SJCRH30 (cell line): ENCODE measurements around the gene ATP10A. TPM values are rescaled to one million over a fixed set of nuclear protein-coding genes. Genes with fewer than 3 reads are reported as not detected.
"Not testable (repeated sequence)": the region's sequence is repeated elsewhere in the genome, so short reads cannot be mapped to it uniquely, and the experiment has no call there.

Source experiments
- DNase-seq, 2 experiments: peaks; one replicate each; pipeline ENCODE4 v3.0.0-alpha.2; 2015 to 2020
- H3K27ac ChIP-seq: fragments of 250-450 bp; sonication (Bioruptor Pico); 2 replicates; pipeline ENCODE4 v1.5.1; 2020; ENCODE audit warnings: mild to moderate bottlenecking, moderate library complexity
- H3K27me3 ChIP-seq: fragments of 250-450 bp; sonication (Bioruptor Pico); 2 replicates; pipeline ENCODE4 v1.5.1; 2020; ENCODE audit warnings: mild to moderate bottlenecking, moderate library complexity
- H3K36me3 ChIP-seq: fragments of 250-450 bp; sonication (Bioruptor Pico); 2 replicates; pipeline ENCODE4 v1.5.1; 2020; ENCODE audit warnings: mild to moderate bottlenecking, moderate library complexity
- H3K4me1 ChIP-seq: fragments of 250-450 bp; sonication (Bioruptor Pico); 2 replicates; pipeline ENCODE4 v1.5.1; 2020; ENCODE audit warnings: mild to moderate bottlenecking, moderate library complexity
- H3K4me3 ChIP-seq: fragments of 250-450 bp; sonication (Bioruptor Pico); 2 replicates; pipeline ENCODE4 v1.5.1; 2020; ENCODE audit warnings: mild to moderate bottlenecking, moderate library complexity
- H3K9me3 ChIP-seq: fragments of 250-450 bp; sonication (Bioruptor Pico); replicated peaks from 2 replicates; pipeline ENCODE4 v1.5.1; 2020; ENCODE audit warnings: mild to moderate bottlenecking, moderate library complexity
- total RNA-seq: library from RNA; depleted of rRNA; stranded (reverse); fragments of >200 nt; shearing (Covaris generic); gene quantifications from 2 replicates; pipeline ENCODE4 v1.2.3, GENCODE V29; 2014

Gene ATP10A
- total RNA-seq, 1 experiment from 2014 or later = 1.5 TPM

GRCh38 chr15:25665913-25666312, 197.2 kb downstream of the ATP10A start:
- no peak overlapping the region for H3K4me3 ChIP-seq
- H3K27ac ChIP-seq = no peak overlapping the region
- no peaks in the 10 kb centered on the region for H3K27me3 ChIP-seq
- DNase-seq = no peak
- H3K9me3 ChIP-seq = no peaks in the 10 kb centered on the region
- peaks cover 9% of the 10 kb centered on the region for H3K4me1 ChIP-seq
- H3K36me3 ChIP-seq = no peaks in the 10 kb centered on the region

- Histone ChIP-seq H3K27ac (no peak overlapping the region), H3K4me1 (0 out of 2 replicates have a peak, but pooled peaks cover 3% of the 10 kb centered on the region), H3K36me3 (no peaks in the 10 kb centered on the region), H3K9me3 (no peaks in the 10 kb centered on the region), H3K27me3 (no peaks in the 10 kb centered on the region), H3K4me3 (no peak overlapping the region)
- DNase-seq = no peak
These were observed 198.4 kb downstream of the ATP10A start for GRCh38 chr15:25664761-25665160.

GRCh38 chr15:25663515-25663914, 199.6 kb downstream of the ATP10A start:
- no peak overlapping the region for H3K4me3 ChIP-seq
- H3K27ac ChIP-seq = no peak overlapping the region
- H3K4me1 ChIP-seq = no peaks in the 10 kb centered on the region
- no peak for DNase-seq
- H3K9me3 ChIP-seq = no peaks in the 10 kb centered on the region
- no peaks in the 10 kb centered on the region for H3K36me3 ChIP-seq
- no peaks in the 10 kb centered on the region for H3K27me3 ChIP-seq

- H3K36me3 ChIP-seq = no peaks in the 10 kb centered on the region
- H3K27me3 ChIP-seq = no peaks in the 10 kb centered on the region
- no peak overlapping the region for H3K27ac ChIP-seq
- DNase-seq = no peak
- H3K9me3 ChIP-seq = no peaks in the 10 kb centered on the region
- H3K4me1 ChIP-seq = no peaks in the 10 kb centered on the region
- no peak overlapping the region for H3K4me3 ChIP-seq
These were observed 201.2 kb downstream of the ATP10A start for GRCh38 chr15:25661898-25662297.

DNA sequence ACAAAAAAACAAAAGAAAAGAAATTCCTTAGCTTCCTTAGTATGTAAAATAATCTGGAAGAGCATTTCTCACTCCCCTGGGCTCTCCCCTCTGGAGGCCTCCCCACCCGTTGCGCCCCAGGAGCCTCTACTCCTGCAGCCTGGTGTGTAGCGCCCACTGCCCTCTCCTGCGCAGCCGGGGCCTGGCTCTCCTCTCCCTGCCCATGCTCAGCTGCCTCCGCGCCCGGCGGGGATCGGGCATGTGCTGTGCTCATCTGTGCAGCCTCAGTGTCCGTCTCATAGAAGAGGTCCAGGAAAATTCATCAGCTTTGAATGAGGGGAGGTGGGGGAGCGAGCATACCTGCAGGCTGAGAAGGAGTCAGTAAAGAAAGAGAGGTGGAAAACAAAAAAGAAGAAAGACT, 203.9 kb downstream of the ATP10A start:
- Histone ChIP-seq H3K4me1 (no peaks in the 10 kb centered on the region), H3K27ac (no peak overlapping the region), H3K4me3 (no peak overlapping the region)

GRCh38 chr15:25658560-25658959, 204.6 kb downstream of the ATP10A start:
- no peaks in the 10 kb centered on the region for H3K36me3 ChIP-seq
- H3K27me3 ChIP-seq = no peaks in the 10 kb centered on the region
- H3K4me3 ChIP-seq = no peak overlapping the region

More for the DNA sequence above, 203.9 kb downstream of the ATP10A start:
- Histone ChIP-seq H3K9me3 (no peaks in the 10 kb centered on the region), H3K27me3 (no peaks in the 10 kb centered on the region), H3K36me3 (no peaks in the 10 kb centered on the region)
- no peak for DNase-seq

DNA sequence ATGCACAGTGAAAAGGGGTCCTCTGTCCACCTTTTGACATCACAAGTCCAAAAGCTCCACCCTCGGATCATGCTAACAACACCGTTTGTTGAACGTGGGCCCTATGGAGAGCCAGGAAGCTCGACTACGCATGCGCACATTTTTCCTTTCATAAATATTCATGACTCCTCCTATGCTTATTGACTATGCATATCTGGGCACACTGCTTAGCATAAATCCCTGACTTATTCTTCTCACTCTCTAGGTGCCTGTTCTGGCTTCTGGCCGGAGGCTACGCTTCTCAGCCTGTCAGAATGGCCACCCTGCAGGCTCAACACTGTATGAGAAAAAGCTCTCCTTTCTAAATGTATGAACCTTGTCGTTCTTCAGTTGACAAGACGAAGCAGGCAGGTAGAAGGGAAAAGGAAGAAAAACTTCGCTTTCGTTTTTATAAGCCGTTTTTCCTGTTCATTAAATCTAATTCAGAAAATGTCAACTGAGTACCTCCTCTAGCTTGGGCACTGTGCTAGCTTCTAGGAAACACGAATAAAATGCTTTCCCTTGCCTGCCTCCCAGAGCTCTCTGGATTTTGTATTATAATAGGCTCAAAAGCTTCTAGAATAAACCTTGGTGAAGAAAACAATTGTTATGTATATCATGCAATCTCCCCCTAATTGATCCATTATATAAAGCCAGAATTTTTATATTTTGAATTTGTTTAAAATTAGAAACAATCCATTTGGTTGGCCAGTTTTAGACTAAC, 207.7 kb downstream of the ATP10A start:
- DNase-seq = no peak
- Histone ChIP-seq H3K4me3 (no peak overlapping the region), H3K27ac (no peak overlapping the region), H3K36me3 (no peaks in the 10 kb centered on the region), H3K9me3 (no peaks in the 10 kb centered on the region), H3K27me3 (no peaks in the 10 kb centered on the region), H3K4me1 (no peaks in the 10 kb centered on the region; the same call in 1 of the 2 replicates)

More at GRCh38 chr15:25658560-25658959, 204.6 kb downstream of the ATP10A start:
- DNase-seq = no peak
- no peak overlapping the region for H3K27ac ChIP-seq
- no peaks in the 10 kb centered on the region for H3K4me1 ChIP-seq
- no peaks in the 10 kb centered on the region for H3K9me3 ChIP-seq

DNA sequence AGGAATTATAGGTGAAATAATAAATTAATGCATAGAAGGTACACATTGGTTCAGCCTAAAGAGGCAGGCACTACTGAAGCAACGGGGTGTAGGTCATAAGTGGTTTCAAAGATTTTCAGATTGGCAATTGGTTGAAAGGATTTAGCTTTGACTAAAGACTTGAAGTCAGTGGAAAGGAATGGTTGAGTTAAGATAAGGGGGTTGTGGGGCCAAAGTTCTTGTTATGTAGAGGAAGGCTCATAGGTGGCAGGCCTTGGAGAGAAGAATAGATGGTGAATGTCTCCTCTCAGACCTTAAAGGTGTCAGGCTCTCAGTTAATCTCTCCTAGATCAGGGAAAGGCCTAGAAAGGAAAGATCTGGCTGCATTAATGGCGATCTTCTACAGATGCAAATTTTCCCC, 209.8 kb downstream of the ATP10A start:
- H3K27ac ChIP-seq = no peak overlapping the region
- DNase-seq = no peak
- no peaks in the 10 kb centered on the region for H3K27me3 ChIP-seq
- no peaks in the 10 kb centered on the region for H3K36me3 ChIP-seq
- H3K9me3 ChIP-seq = no peaks in the 10 kb centered on the region
- no peak overlapping the region for H3K4me3 ChIP-seq
- H3K4me1 ChIP-seq = peaks cover 4% of the 10 kb centered on the region; the same call in 1 of the 2 replicates

DNA sequence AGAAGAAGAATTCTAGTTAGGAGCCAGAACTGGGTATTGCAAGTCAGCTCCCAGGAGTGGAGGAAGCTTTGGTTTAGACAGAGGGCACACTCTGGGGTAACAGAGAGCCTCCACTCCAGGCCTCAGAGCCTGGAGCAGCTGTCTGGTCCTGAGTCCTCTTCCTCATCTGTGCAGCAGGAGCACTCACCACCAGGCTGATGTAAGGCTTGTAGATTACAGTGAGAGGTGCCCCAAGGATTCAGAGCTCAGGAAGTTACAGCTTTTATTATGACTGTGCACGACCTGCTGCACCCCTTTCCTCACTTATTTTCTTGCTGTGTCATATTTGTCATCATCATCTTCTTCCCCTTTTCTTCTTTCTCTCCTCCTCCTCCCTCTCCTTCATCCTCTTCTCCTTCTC, 210.4 kb downstream of the ATP10A start:
- Histone ChIP-seq H3K27ac (no peak overlapping the region), H3K27me3 (no peaks in the 10 kb centered on the region), H3K9me3 (no peaks in the 10 kb centered on the region), H3K36me3 (no peaks in the 10 kb centered on the region), H3K4me3 (no peak overlapping the region), H3K4me1 (peaks cover 4% of the 10 kb centered on the region; the same call in 1 of the 2 replicates)
- no peak for DNase-seq

- H3K9me3 ChIP-seq = no peaks in the 10 kb centered on the region
- H3K4me1 ChIP-seq = peaks cover 4% of the 10 kb centered on the region; the same call in 1 of the 2 replicates
- H3K4me3 ChIP-seq = no peak overlapping the region
- H3K36me3 ChIP-seq = no peaks in the 10 kb centered on the region
- H3K27ac ChIP-seq = peak overlapping the region; percentile 45; the same call in 1 of the 2 replicates
- DNase-seq = no peak
- no peaks in the 10 kb centered on the region for H3K27me3 ChIP-seq
These were observed 213.7 kb downstream of the ATP10A start for GRCh38 chr15:25649390-25649789.

GRCh38 chr15:25643120-25643519, 220.0 kb downstream of the ATP10A start:
- Histone ChIP-seq H3K4me3 (no peak overlapping the region), H3K36me3 (no peaks in the 10 kb centered on the region), H3K4me1 (peaks cover 7% of the 10 kb centered on the region)

GRCh38 chr15:25641762-25642161, 221.4 kb downstream of the ATP10A start:
- Histone ChIP-seq H3K4me1 (peaks cover 7% of the 10 kb centered on the region), H3K4me3 (no peak overlapping the region), H3K27me3 (no peaks in the 10 kb centered on the region), H3K36me3 (no peaks in the 10 kb centered on the region), H3K9me3 (no peaks in the 10 kb centered on the region), H3K27ac (peak overlapping the region; percentile 16; the same call in 1 of the 2 replicates)
- no peak for DNase-seq

More at GRCh38 chr15:25643120-25643519, 220.0 kb downstream of the ATP10A start:
- no peaks in the 10 kb centered on the region for H3K27me3 ChIP-seq
- no peaks in the 10 kb centered on the region for H3K9me3 ChIP-seq
- DNase-seq = no peak
- no peak overlapping the region for H3K27ac ChIP-seq

DNA sequence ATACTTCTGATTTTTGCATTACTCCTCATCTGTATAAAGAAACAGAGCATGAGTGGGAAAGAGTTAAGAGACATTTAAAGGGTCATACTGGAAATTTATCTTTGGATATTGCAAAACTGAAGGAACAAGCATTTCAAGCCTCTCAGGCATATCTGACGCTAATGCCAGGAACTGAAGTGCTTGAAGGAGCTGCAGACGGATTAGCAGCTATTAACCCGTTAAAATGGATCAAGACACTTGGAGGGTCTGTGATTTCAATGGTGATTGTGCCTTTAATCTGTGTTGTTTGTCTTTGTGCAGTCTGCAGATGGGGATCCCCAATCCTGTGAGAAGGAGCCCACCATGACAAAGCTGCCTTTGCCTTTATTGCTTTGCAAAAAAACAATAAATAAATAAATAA, 221.8 kb downstream of the ATP10A start:
- Histone ChIP-seq H3K4me1 (peaks cover 7% of the 10 kb centered on the region), H3K36me3 (no peaks in the 10 kb centered on the region), H3K4me3 (no peak overlapping the region), H3K27me3 (no peaks in the 10 kb centered on the region), H3K27ac (peak overlapping the region; percentile 16; the same call in 1 of the 2 replicates), H3K9me3 (no peaks in the 10 kb centered on the region)
- no peak for DNase-seq

GRCh38 chr15:25640959-25641358, 222.2 kb downstream of the ATP10A start:
- H3K27me3 ChIP-seq, H3K9me3 ChIP-seq, DNase-seq, H3K36me3 ChIP-seq, H3K4me1 ChIP-seq, H3K4me3 ChIP-seq: not testable (repeated sequence)
- peak overlapping the region; percentile 4; the same call in 1 of the 2 replicates for H3K27ac ChIP-seq

DNA sequence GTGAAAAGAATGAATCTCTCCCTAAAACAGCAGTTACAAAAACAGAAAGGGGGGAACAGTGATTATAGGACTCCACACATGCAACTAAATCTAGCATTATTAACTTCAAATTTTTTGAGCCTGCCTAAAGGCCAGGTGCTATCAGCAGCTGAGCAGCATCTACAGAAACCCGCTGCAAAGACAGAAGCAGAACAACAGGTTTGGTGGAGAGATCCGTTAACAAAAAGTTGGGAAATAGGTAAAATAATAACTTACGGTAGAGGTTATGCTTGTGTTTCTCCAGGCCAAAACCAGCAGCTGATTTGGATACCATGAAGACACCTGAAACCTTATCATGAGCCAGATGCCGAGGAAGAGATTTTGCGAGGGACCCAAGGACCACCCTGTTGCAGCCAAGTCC, 222.7 kb downstream of the ATP10A start:
- no peak overlapping the region for H3K4me3 ChIP-seq
- peaks cover 7% of the 10 kb centered on the region for H3K4me1 ChIP-seq
- no peak overlapping the region; the same call in 1 of the 2 replicates for H3K27ac ChIP-seq
- no peaks in the 10 kb centered on the region for H3K9me3 ChIP-seq
- DNase-seq = no peak
- H3K27me3 ChIP-seq = no peaks in the 10 kb centered on the region
- no peaks in the 10 kb centered on the region for H3K36me3 ChIP-seq

GRCh38 chr15:25636486-25636885, 226.6 kb downstream of the ATP10A start:
- H3K4me1 ChIP-seq, H3K9me3 ChIP-seq, H3K27ac ChIP-seq, DNase-seq, H3K27me3 ChIP-seq, H3K36me3 ChIP-seq, H3K4me3 ChIP-seq: not testable (repeated sequence)
